B cell (primary cell): ENCODE measurements around the gene ERN1. TPM values are rescaled to one million over a fixed set of nuclear protein-coding genes. Genes with fewer than 3 reads are reported as not detected.

Experiments
- ATAC-seq: fragments of 200-7000 bp; cut with Tn5 transposase; one replicate; pipeline ENCODE4 v1.10.0; 2021; ENCODE audit warnings: low read depth, mild to moderate bottlenecking, moderate number of reproducible peaks, moderate library complexity
- CTCF ChIA-PET: fragments of 350-600 bp; sonication (Branson Sonifier 250); formaldehyde crosslinking; loops from one replicate; lab custom pipeline; 2021; ENCODE audit warnings: antibody characterized with exemption, inconsistent platforms; lab: Charles Lee
- POLR2A ChIA-PET: fragments of 350-600 bp; sonication (Branson Sonifier 250); formaldehyde crosslinking; loops from one replicate; lab custom pipeline; 2021; ENCODE audit warnings: antibody characterized with exemption; lab: Charles Lee
- DNase-seq: peaks from one replicate; pipeline ENCODE4 v3.0.0; 2013
- H2AFZ ChIP-seq: 2 replicates; pipeline ENCODE4 v1.6.1; 2012; ENCODE audit warnings: mild to moderate bottlenecking, low read depth, low read length; ENCODE audit not compliant: insufficient read depth, poor library complexity, severe bottlenecking
- H3K27ac ChIP-seq, 2 donors: 1 replicate in 1 of 2; 2 replicates in 1 of 2; pipeline ENCODE4 v1.5.1; 2012 to 2013; ENCODE audit warnings: low read length in 2 of 2, mild to moderate bottlenecking in 2 of 2, moderate library complexity in 1 of 2
- H3K27me3 ChIP-seq, 4 experiments: fragments of 200-600 bp in 1 of 4; sonication (generic) in 1 of 4; replicated peaks in 1 of 4; 1 replicate in 2 of 4; 2 replicates in 2 of 4; pipeline versions ENCODE4 v1.6.1 to v1.7.0; 2013 to 2016; ENCODE audit warnings: low read length in 3 of 4, mild to moderate bottlenecking in 2 of 4, mixed read lengths in 1 of 4, moderate library complexity in 1 of 4; ENCODE audit not compliant: insufficient read depth in 4 of 4, control insufficient read depth in 3 of 4; ENCODE audit errors: control extremely low read depth in 1 of 4
- H3K36me3 ChIP-seq, 2 experiments: replicated peaks in 1 of 2; 1 replicate in 1 of 2; 2 replicates in 1 of 2; pipeline versions ENCODE4 v1.6.1 to v1.7.1; 2013; ENCODE audit warnings: low read length in 1 of 2; ENCODE audit not compliant: insufficient read depth in 2 of 2, control insufficient read depth in 1 of 2; ENCODE audit errors: control extremely low read depth in 1 of 2, extremely low read depth in 1 of 2
- H3K4me1 ChIP-seq, 2 donors: fragments of 200-600 bp in 1 of 2; sonication (generic) in 1 of 2; 1 replicate in 1 of 2; 2 replicates in 1 of 2; pipeline versions ENCODE4 v1.5.1 to v1.6.1; 2013 to 2017; ENCODE audit warnings: low read length in 2 of 2; ENCODE audit not compliant: control insufficient read depth in 2 of 2, insufficient read depth in 2 of 2
- H3K4me2 ChIP-seq: replicated peaks from 2 replicates; pipeline ENCODE3; 2012; ENCODE audit warnings: mild to moderate bottlenecking, low read depth, low read length; ENCODE audit not compliant: poor library complexity, severe bottlenecking
- H3K4me3 ChIP-seq, 5 experiments: fragments of 200-600 bp in 1 of 5; sonication (generic) in 1 of 5; 1 replicate in 3 of 5; 2 replicates in 2 of 5; pipeline versions ENCODE4 v1.5.1 to v1.7.0; 2011 to 2016; ENCODE audit warnings: low read length in 4 of 5, mild to moderate bottlenecking in 4 of 5, low read depth in 2 of 5, control low read depth in 1 of 5, moderate library complexity in 1 of 5; ENCODE audit not compliant: insufficient read depth in 1 of 5; ENCODE audit errors: control extremely low read depth in 1 of 5, extremely low read depth in 1 of 5
- H3K79me2 ChIP-seq: fragments of 200-600 bp; sonication (generic); one replicate; pipeline ENCODE4 v1.6.0; 2016; ENCODE audit warnings: low read length; ENCODE audit not compliant: control insufficient read depth, insufficient read depth
- H3K9ac ChIP-seq: fragments of 200-600 bp; sonication (generic); 2 replicates; pipeline ENCODE4 v1.6.1; 2017; ENCODE audit warnings: mild to moderate bottlenecking, low read length, moderate library complexity
- H3K9me3 ChIP-seq, 3 donors: one replicate each; pipeline versions ENCODE4 v1.6.1 to v1.7.1; 2013; ENCODE audit warnings: low read length in 2 of 3; ENCODE audit not compliant: control insufficient read depth in 2 of 3, insufficient read depth in 1 of 3; ENCODE audit errors: control extremely low read depth in 1 of 3
- H4K20me1 ChIP-seq: 2 replicates; pipeline ENCODE4 v1.6.0; 2012; ENCODE audit warnings: mild to moderate bottlenecking, low read length; ENCODE audit not compliant: insufficient read depth, control insufficient read depth, poor library complexity, severe bottlenecking
- H3K27ac Mint-ChIP-seq: one replicate; pipeline ENCODE4 v1.8.0; 2021; ENCODE audit warnings: mixed read lengths
- H3K27me3 Mint-ChIP-seq: one replicate; pipeline ENCODE4 v1.8.0; 2021; ENCODE audit warnings: mixed read lengths
- H3K4me1 Mint-ChIP-seq: one replicate; pipeline ENCODE4 v1.8.0; 2021; ENCODE audit warnings: mixed read lengths
- H3K4me3 Mint-ChIP-seq: one replicate; pipeline ENCODE4 v1.8.0; 2021; ENCODE audit warnings: mixed read lengths
- H3K9me3 Mint-ChIP-seq: one replicate; pipeline ENCODE4 v1.8.0; 2022; ENCODE audit warnings: mixed read lengths; ENCODE audit not compliant: insufficient read depth
- EZH2 ChIP-seq: IDR thresholded peaks from 2 replicates; pipeline ENCODE4 v1.6.1; 2012; ENCODE audit warnings: borderline replicate concordance, low read depth, mild to moderate bottlenecking, moderate library complexity, low read length; ENCODE audit not compliant: insufficient read depth, poor library complexity, severe bottlenecking
- WGBS: methylation state at CpG from one replicate; pipeline ENCODE4 v1.1.5; 2013; ENCODE audit warnings: missing lambda C conversion rate; ENCODE audit not compliant: insufficient coverage; 5-methylcytosine and 5-hydroxymethylcytosine counted together
- intact Hi-C: fragments of 100-400 bp; cut with micrococcal nuclease; formaldehyde crosslinking; loops from one replicate; pipeline ENCODE4 v1.10.0; 2022
- polyA plus RNA-seq: library from polyadenylated mRNA; depleted of rRNA; stranded (reverse); fragments of >200 nt; gene quantifications from 2 replicates; pipeline ENCODE4 v1.2.3, GENCODE V29; 2012
- total RNA-seq, 2 donors: library from RNA; stranded (reverse); fragments of 120-200 nt in 1 of 2; gene quantifications; 1 replicate in 1 of 2; 2 replicates in 1 of 2; pipeline versions ENCODE4 v1.2.3 to v1.2.4, GENCODE V29; 2013 to 2022
- TF ChIP-seq, protein P1 (sequence below): fragments of 200-600 bp; IDR thresholded peaks from one replicate; pipeline ENCODE4 v1.8.0; 2022; ENCODE audit warnings: antibody characterized with exemption, mild to moderate bottlenecking

ERN1 gene
- total and polyA plus RNA-seq, 2 donors (not counting 1 experiment from before 2014, with no cell fraction given), result 7.0 to 19.4 TPM

DNA sequence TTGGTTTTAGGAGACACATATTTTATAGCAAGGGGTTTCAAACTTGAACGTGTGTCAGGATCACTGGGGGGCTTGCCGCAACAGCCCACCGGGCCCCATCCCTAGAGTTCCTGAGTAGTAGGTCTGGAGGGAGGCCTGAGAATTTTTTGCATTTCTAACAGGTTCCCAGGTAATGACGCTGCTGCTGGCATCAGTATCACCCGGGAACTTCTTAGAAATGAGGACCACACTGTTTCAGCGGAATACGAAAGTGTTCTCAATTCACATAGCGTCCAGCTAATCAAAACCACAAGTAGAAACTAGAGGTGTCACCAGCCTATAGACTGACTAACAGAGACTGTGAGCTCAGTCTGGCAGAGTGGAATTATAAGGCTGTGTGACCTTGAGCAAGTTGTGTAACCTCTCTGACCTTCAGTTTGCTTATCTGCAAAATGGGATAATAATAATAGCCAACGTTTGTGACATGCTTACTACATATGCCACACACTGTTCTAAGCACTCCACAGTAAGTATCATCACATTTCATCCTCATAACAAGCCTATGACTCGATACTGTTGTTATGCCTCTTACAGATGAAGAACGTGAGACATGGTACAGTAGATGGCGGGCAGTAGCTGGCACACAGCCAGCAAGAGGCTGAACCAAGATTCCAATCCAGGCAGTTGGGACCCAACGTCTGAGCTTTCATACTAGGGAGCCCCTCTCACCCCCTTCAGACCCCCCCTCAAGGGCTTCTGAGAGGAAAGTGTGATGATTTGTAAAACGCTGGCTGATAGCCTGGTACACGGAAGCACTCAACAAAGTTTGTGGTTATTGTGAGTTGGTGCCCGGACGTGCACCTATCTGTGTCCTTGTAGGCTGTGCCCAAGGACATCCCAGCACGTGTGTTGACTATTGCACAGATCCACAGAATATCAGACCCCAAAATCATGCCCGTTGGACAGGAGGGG is 104.9 kb downstream of the ERN1 start:
- DNase-seq (no peak), ATAC-seq (no peak)
- H3K9ac ChIP-seq, result no peak overlapping the region
- no peaks in the 10 kb centered on the region for H3K79me2 ChIP-seq
- no peak overlapping the region for H3K4me3 ChIP-seq
- Mint-ChIP-seq H3K27ac (peak overlapping the region; percentile 57), H3K4me1 (peaks cover 43% of the 10 kb centered on the region), H3K4me3 (peak overlapping the region; percentile 80), H3K27me3 (no peaks in the 10 kb centered on the region), H3K9me3 (no peaks in the 10 kb centered on the region)
- peak overlapping the region; percentile 88 for H3K4me2 ChIP-seq
- TF ChIP-seq, protein P1, sequence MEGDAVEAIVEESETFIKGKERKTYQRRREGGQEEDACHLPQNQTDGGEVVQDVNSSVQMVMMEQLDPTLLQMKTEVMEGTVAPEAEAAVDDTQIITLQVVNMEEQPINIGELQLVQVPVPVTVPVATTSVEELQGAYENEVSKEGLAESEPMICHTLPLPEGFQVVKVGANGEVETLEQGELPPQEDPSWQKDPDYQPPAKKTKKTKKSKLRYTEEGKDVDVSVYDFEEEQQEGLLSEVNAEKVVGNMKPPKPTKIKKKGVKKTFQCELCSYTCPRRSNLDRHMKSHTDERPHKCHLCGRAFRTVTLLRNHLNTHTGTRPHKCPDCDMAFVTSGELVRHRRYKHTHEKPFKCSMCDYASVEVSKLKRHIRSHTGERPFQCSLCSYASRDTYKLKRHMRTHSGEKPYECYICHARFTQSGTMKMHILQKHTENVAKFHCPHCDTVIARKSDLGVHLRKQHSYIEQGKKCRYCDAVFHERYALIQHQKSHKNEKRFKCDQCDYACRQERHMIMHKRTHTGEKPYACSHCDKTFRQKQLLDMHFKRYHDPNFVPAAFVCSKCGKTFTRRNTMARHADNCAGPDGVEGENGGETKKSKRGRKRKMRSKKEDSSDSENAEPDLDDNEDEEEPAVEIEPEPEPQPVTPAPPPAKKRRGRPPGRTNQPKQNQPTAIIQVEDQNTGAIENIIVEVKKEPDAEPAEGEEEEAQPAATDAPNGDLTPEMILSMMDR, result no peak
- TF ChIP-seq EZH2, result no peak
- H3K36me3 ChIP-seq, result no peaks in the 10 kb centered on the region
- CTCF ChIA-PET, result interaction anchor here (0.6 to 13.0 kb wide), 40 partner anchors 8 to 395 kb away, joined by 3 to 655 read pairs (median 6); partner anchors contain the start of genes CD79B, CSHL1, ERN1 and GH1
- intact Hi-C loops, result loop anchor here (1.0 to 5.0 kb wide), 6 partner anchors 35 to 392 kb away; partner anchors contain the start of genes CCDC47, CD79B and DDX42
- 93% methylated on average over 8 of the region's 19 CpGs for WGBS
- no peaks in the 10 kb centered on the region for H3K27me3 ChIP-seq
- H2AFZ ChIP-seq, result peak overlapping the region; percentile 95
- peaks cover 27 to 32% of the 10 kb centered on the region in 2 donors for H3K4me1 ChIP-seq
- POLR2A ChIA-PET, result interaction anchor here (0.9 to 1.9 kb wide), 6 partner anchors 71 to 106 kb away, joined by 3 to 7 read pairs (median 5); no protein-coding TSS in a partner anchor
- peak overlapping the region; percentile 52 to 67 for H3K27ac ChIP-seq
- H3K9me3 ChIP-seq, result no peaks in the 10 kb centered on the region
- no peaks in the 10 kb centered on the region for H4K20me1 ChIP-seq
